ENCODE results near the gene KRT33B.
A peak's percentile ranks its signal among the peaks of the same experiment; 100 is the strongest.

KRT33B gene

GRCh38 chr17:41333098-41333497, 36.5 kb downstream of the KRT33B start:
- no peak overlapping the region for H2BK12ac ChIP-seq (ENCODE audit: low read length in 2 of 2)
- no peak overlapping the region for H4K8ac ChIP-seq (ENCODE audit: low read length)
- H3K18ac ChIP-seq (ENCODE audit: low read depth in 1 of 2, low read length in 2 of 2) = no peak overlapping the region
- H3K27ac ChIP-seq (ENCODE audit: low read length, poor library complexity, severe bottlenecking) = no peak overlapping the region
- no peak overlapping the region for H4K91ac ChIP-seq (ENCODE audit: low read length)
- peaks cover 13% of the 10 kb centered on the region for H3K4me1 ChIP-seq (ENCODE audit: control insufficient read depth, insufficient read depth, low read depth, low read length)
- H2AFZ ChIP-seq (ENCODE audit: low read depth, low read length) = no peak overlapping the region
- no peak overlapping the region for H2BK120ac ChIP-seq (ENCODE audit: low read depth, low read length)
- 96% methylated on average over 5 of the region's 5 CpGs for WGBS
- no peak overlapping the region for H3K4me2 ChIP-seq (ENCODE audit: low read length, poor library complexity, severe bottlenecking)
- H3K4me3 ChIP-seq (ENCODE audit: insufficient read depth in 1 of 2, low read depth in 1 of 2, low read length in 2 of 2) = peak overlapping the region in 1 of 2 experiments; percentile 9
- H3K9me3 ChIP-seq (ENCODE audit: control insufficient read depth, low read length) = no peaks in the 10 kb centered on the region
- no peak overlapping the region for H3K23ac ChIP-seq (ENCODE audit: low read length in 2 of 2)
- no peaks in the 10 kb centered on the region for H3K79me1 ChIP-seq (replicated peaks; ENCODE audit: low read length, poor library complexity, severe bottlenecking)
- H3K27me3 ChIP-seq (ENCODE audit: control insufficient read depth in 1 of 2, insufficient read depth in 1 of 2, low read length in 2 of 2) = peaks cover 0 to 29% of the 10 kb centered on the region in 2 experiments
- no peak overlapping the region for H2BK15ac ChIP-seq (ENCODE audit: low read depth, poor library complexity, severe bottlenecking)
- no peak for DNase-seq
- H3K36me3 ChIP-seq (ENCODE audit: control insufficient read depth in 1 of 2, insufficient read depth in 2 of 2, low read depth in 1 of 2, low read length in 2 of 2) = no peaks in the 10 kb centered on the region
- no peak overlapping the region for H2BK5ac ChIP-seq (ENCODE audit: low read depth, low read length, poor library complexity, severe bottlenecking)
- no peak overlapping the region for H3K4ac ChIP-seq (ENCODE audit: low read depth in 1 of 2, low read length in 2 of 2)
- no peak overlapping the region for H3K9ac ChIP-seq (ENCODE audit: low read length)
- H2AK5ac ChIP-seq (ENCODE audit: low read length, severe bottlenecking) = no peak overlapping the region
- H3K14ac ChIP-seq (ENCODE audit: low read length in 2 of 2) = peak overlapping the region in 1 of 2 experiments; percentile 18

- Histone ChIP-seq H3K27ac (ENCODE audit: low read length, poor library complexity, severe bottlenecking) (no peak overlapping the region), H3K18ac (ENCODE audit: low read depth in 1 of 2, low read length in 2 of 2) (no peak overlapping the region), H2AFZ (ENCODE audit: low read depth, low read length) (no peak overlapping the region), H2BK5ac (ENCODE audit: low read depth, low read length, poor library complexity, severe bottlenecking) (no peak overlapping the region), H3K23ac (ENCODE audit: low read length in 2 of 2) (no peak overlapping the region), H2AK5ac (ENCODE audit: low read length, severe bottlenecking) (no peak overlapping the region), H3K4me1 (ENCODE audit: control insufficient read depth, insufficient read depth, low read depth, low read length) (peaks cover 17% of the 10 kb centered on the region), H3K36me3 (ENCODE audit: control insufficient read depth in 1 of 2, insufficient read depth in 2 of 2, low read depth in 1 of 2, low read length in 2 of 2) (no peaks in the 10 kb centered on the region), H3K4me3 (ENCODE audit: insufficient read depth in 1 of 2, low read depth in 1 of 2, low read length in 2 of 2) (no peak overlapping the region), H3K4ac (ENCODE audit: low read depth in 1 of 2, low read length in 2 of 2) (no peak overlapping the region), H3K27me3 (ENCODE audit: control insufficient read depth in 1 of 2, insufficient read depth in 1 of 2, low read length in 2 of 2) (peaks cover 0 to 29% of the 10 kb centered on the region in 2 experiments), H3K79me1 (replicated peaks; ENCODE audit: low read length, poor library complexity, severe bottlenecking) (no peaks in the 10 kb centered on the region), H4K8ac (ENCODE audit: low read length) (no peak overlapping the region), H2BK120ac (ENCODE audit: low read depth, low read length) (no peak overlapping the region), H3K9ac (ENCODE audit: low read length) (no peak overlapping the region), H3K4me2 (ENCODE audit: low read length, poor library complexity, severe bottlenecking) (no peak overlapping the region), H2BK15ac (ENCODE audit: low read depth, poor library complexity, severe bottlenecking) (no peak overlapping the region), H3K14ac (ENCODE audit: low read length in 2 of 2) (no peak overlapping the region), H4K91ac (ENCODE audit: low read length) (no peak overlapping the region), H3K9me3 (ENCODE audit: control insufficient read depth, low read length) (no peaks in the 10 kb centered on the region), H2BK12ac (ENCODE audit: low read length in 2 of 2) (no peak overlapping the region)
- DNase-seq = no peak
- 60% methylated on average over 2 of the region's 2 CpGs for WGBS
Observed at GRCh38 chr17:41332239-41332638, 37.4 kb downstream of the KRT33B start.

- H2AK5ac ChIP-seq (ENCODE audit: low read length, severe bottlenecking) = no peak overlapping the region
- no peaks in the 10 kb centered on the region for H3K36me3 ChIP-seq (ENCODE audit: control insufficient read depth in 1 of 2, insufficient read depth in 2 of 2, low read depth in 1 of 2, low read length in 2 of 2)
- WGBS = 84% methylated on average over 7 of the region's 7 CpGs
- H3K27me3 ChIP-seq (ENCODE audit: control insufficient read depth in 1 of 2, insufficient read depth in 1 of 2, low read length in 2 of 2) = peaks cover 0 to 29% of the 10 kb centered on the region in 2 experiments
- H3K9me3 ChIP-seq (ENCODE audit: control insufficient read depth, low read length) = no peaks in the 10 kb centered on the region
- H4K8ac ChIP-seq (ENCODE audit: low read length) = no peak overlapping the region
- H4K91ac ChIP-seq (ENCODE audit: low read length) = no peak overlapping the region
- H2AFZ ChIP-seq (ENCODE audit: low read depth, low read length) = no peak overlapping the region
- no peak overlapping the region for H3K4ac ChIP-seq (ENCODE audit: low read depth in 1 of 2, low read length in 2 of 2)
- H2BK12ac ChIP-seq (ENCODE audit: low read length in 2 of 2) = no peak overlapping the region
- no peak overlapping the region for H2BK120ac ChIP-seq (ENCODE audit: low read depth, low read length)
- H3K23ac ChIP-seq (ENCODE audit: low read length in 2 of 2) = no peak overlapping the region
- H2BK5ac ChIP-seq (ENCODE audit: low read depth, low read length, poor library complexity, severe bottlenecking) = no peak overlapping the region
- no peak overlapping the region for H3K14ac ChIP-seq (ENCODE audit: low read length in 2 of 2)
- H3K4me1 ChIP-seq (ENCODE audit: control insufficient read depth, insufficient read depth, low read depth, low read length) = peaks cover 17% of the 10 kb centered on the region
- H3K4me3 ChIP-seq (ENCODE audit: insufficient read depth in 1 of 2, low read depth in 1 of 2, low read length in 2 of 2) = no peak overlapping the region
- no peak overlapping the region for H3K4me2 ChIP-seq (ENCODE audit: low read length, poor library complexity, severe bottlenecking)
- H3K79me1 ChIP-seq (replicated peaks; ENCODE audit: low read length, poor library complexity, severe bottlenecking) = no peaks in the 10 kb centered on the region
- no peak for DNase-seq
- no peak overlapping the region for H3K9ac ChIP-seq (ENCODE audit: low read length)
- no peak overlapping the region for H2BK15ac ChIP-seq (ENCODE audit: low read depth, poor library complexity, severe bottlenecking)
- H3K27ac ChIP-seq (ENCODE audit: low read length, poor library complexity, severe bottlenecking) = no peak overlapping the region
- H3K18ac ChIP-seq (ENCODE audit: low read depth in 1 of 2, low read length in 2 of 2) = no peak overlapping the region
Observed at GRCh38 chr17:41331606-41332005, 38.0 kb downstream of the KRT33B start.

- Histone ChIP-seq H3K4ac (ENCODE audit: low read depth in 1 of 2, low read length in 2 of 2) (no peak overlapping the region), H3K4me1 (ENCODE audit: control insufficient read depth, insufficient read depth, low read depth, low read length) (peaks cover 12% of the 10 kb centered on the region), H2AK5ac (ENCODE audit: low read length, severe bottlenecking) (peak overlapping the region; percentile 1), H3K9me3 (ENCODE audit: control insufficient read depth, low read length) (no peaks in the 10 kb centered on the region), H3K4me2 (ENCODE audit: low read length, poor library complexity, severe bottlenecking) (no peak overlapping the region), H2BK5ac (ENCODE audit: low read depth, low read length, poor library complexity, severe bottlenecking) (no peak overlapping the region), H3K18ac (ENCODE audit: low read depth in 1 of 2, low read length in 2 of 2) (no peak overlapping the region), H3K4me3 (ENCODE audit: insufficient read depth in 1 of 2, low read depth in 1 of 2, low read length in 2 of 2) (no peak overlapping the region), H2BK12ac (ENCODE audit: low read length in 2 of 2) (no peak overlapping the region), H3K27me3 (ENCODE audit: control insufficient read depth in 1 of 2, insufficient read depth in 1 of 2, low read length in 2 of 2) (peaks cover 0 to 14% of the 10 kb centered on the region in 2 experiments), H3K79me1 (replicated peaks; ENCODE audit: low read length, poor library complexity, severe bottlenecking) (no peaks in the 10 kb centered on the region), H2AFZ (ENCODE audit: low read depth, low read length) (no peak overlapping the region), H3K27ac (ENCODE audit: low read length, poor library complexity, severe bottlenecking) (no peak overlapping the region), H3K23ac (ENCODE audit: low read length in 2 of 2) (no peak overlapping the region), H3K14ac (ENCODE audit: low read length in 2 of 2) (no peak overlapping the region), H2BK15ac (ENCODE audit: low read depth, poor library complexity, severe bottlenecking) (no peak overlapping the region), H2BK120ac (ENCODE audit: low read depth, low read length) (no peak overlapping the region), H4K91ac (ENCODE audit: low read length) (no peak overlapping the region), H3K36me3 (ENCODE audit: control insufficient read depth in 1 of 2, insufficient read depth in 2 of 2, low read depth in 1 of 2, low read length in 2 of 2) (no peaks in the 10 kb centered on the region), H4K8ac (ENCODE audit: low read length) (no peak overlapping the region), H3K9ac (ENCODE audit: low read length) (no peak overlapping the region)
- peak; percentile 51 for DNase-seq
- WGBS = 54% methylated on average over 11 of the region's 13 CpGs
Observed at GRCh38 chr17:41329279-41329948, 40.2 kb downstream of the KRT33B start.

Data from mesenchymal stem cell (in vitro differentiated cells and primary cell).